HG02981 (cell line): Measurements from ENCODE around the gene PELI3.

Source experiments
- ATAC-seq: cut with Tn5 transposase; IDR thresholded peaks from one replicate; pipeline ENCODE4 v1.9.1; 2021; ENCODE audit warnings: mild to moderate bottlenecking, moderate library complexity; ENCODE audit not compliant: unreplicated experiment

The PELI3 gene

GRCh38 chr11:66473608-66474515 lies 7.2 kb downstream of the PELI3 start:
- no peak for ATAC-seq

GRCh38 chr11:66475349-66476172 lies 8.9 kb downstream of the PELI3 start:
- no peak for ATAC-seq

- no peak for ATAC-seq
Observed at GRCh38 chr11:66476173-66476840, 9.6 kb downstream of the PELI3 start.

- no peak for ATAC-seq
Observed at GRCh38 chr11:66476841-66477251, 10.1 kb downstream of the PELI3 start.

GRCh38 chr11:66477263-66478201 lies 10.8 kb downstream of the PELI3 start:
- ATAC-seq: no peak

- ATAC-seq: no peak
Observed at GRCh38 chr11:66478729-66479393, 12.2 kb downstream of the PELI3 start.

GRCh38 chr11:66479394-66480116 lies 12.8 kb downstream of the PELI3 start:
- ATAC-seq: no peak

GRCh38 chr11:66480117-66480938 lies 13.6 kb downstream of the PELI3 start, which contains the start of gene DPP3:
Gene DPP3, plus strand, starts transcription at chr11:66480434. Its CDS starts 1,767 bp downstream, at chr11:66482201.
- ATAC-seq: peak; percentile 91

- ATAC-seq: no peak
Observed at GRCh38 chr11:66484806-66485380, 18.2 kb downstream of the PELI3 start.

GRCh38 chr11:66488957-66489356 lies 22.3 kb downstream of the PELI3 start:
- no peak for ATAC-seq

GRCh38 chr11:66489636-66490035 lies 22.9 kb downstream of the PELI3 start:
- no peak for ATAC-seq

- no peak for ATAC-seq
Observed at GRCh38 chr11:66491315-66491935, 24.7 kb downstream of the PELI3 start.

GRCh38 chr11:66492161-66492865 lies 25.6 kb downstream of the PELI3 start:
- no peak for ATAC-seq

GRCh38 chr11:66493130-66493529 lies 26.4 kb downstream of the PELI3 start:
- ATAC-seq: no peak

- no peak for ATAC-seq
Observed at GRCh38 chr11:66494458-66494857, 27.8 kb downstream of the PELI3 start.

- no peak for ATAC-seq
Observed at GRCh38 chr11:66494935-66495334, 28.2 kb downstream of the PELI3 start.
